ENCODE results near the gene DRD3.
A peak's percentile ranks its signal among the peaks of the same experiment; 100 is the strongest.

The DRD3 gene

DNA sequence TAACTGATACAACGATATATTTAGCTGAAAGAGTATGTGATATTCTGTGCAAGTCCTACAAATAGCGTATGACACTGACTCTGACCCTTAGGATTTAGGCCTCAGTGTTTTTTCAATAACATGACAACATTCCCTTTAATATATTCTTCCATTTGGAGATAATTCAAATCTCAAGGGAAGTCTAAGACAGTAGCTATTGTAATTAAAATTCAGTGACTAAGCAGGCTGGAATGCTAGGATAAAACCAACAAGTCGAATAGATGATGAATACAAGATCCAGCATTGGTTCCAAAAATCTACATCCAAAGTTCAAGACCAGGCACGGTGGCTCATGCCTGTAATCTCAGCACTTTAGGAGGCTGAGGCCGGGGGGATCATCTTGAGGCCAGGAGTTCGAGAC is 66.2 kb downstream of the DRD3 start:
- DNase-seq (ENCODE audit: low read depth): peak; percentile 6
- TF ChIP-seq, protein P1, sequence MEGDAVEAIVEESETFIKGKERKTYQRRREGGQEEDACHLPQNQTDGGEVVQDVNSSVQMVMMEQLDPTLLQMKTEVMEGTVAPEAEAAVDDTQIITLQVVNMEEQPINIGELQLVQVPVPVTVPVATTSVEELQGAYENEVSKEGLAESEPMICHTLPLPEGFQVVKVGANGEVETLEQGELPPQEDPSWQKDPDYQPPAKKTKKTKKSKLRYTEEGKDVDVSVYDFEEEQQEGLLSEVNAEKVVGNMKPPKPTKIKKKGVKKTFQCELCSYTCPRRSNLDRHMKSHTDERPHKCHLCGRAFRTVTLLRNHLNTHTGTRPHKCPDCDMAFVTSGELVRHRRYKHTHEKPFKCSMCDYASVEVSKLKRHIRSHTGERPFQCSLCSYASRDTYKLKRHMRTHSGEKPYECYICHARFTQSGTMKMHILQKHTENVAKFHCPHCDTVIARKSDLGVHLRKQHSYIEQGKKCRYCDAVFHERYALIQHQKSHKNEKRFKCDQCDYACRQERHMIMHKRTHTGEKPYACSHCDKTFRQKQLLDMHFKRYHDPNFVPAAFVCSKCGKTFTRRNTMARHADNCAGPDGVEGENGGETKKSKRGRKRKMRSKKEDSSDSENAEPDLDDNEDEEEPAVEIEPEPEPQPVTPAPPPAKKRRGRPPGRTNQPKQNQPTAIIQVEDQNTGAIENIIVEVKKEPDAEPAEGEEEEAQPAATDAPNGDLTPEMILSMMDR (IDR thresholded peaks at IDR 0.05; ENCODE audit: insufficient read depth, low read depth, low read length, missing control alignments): no peak
- no peak overlapping the region for H3K4me3 ChIP-seq (ENCODE audit: low read length)

DNA sequence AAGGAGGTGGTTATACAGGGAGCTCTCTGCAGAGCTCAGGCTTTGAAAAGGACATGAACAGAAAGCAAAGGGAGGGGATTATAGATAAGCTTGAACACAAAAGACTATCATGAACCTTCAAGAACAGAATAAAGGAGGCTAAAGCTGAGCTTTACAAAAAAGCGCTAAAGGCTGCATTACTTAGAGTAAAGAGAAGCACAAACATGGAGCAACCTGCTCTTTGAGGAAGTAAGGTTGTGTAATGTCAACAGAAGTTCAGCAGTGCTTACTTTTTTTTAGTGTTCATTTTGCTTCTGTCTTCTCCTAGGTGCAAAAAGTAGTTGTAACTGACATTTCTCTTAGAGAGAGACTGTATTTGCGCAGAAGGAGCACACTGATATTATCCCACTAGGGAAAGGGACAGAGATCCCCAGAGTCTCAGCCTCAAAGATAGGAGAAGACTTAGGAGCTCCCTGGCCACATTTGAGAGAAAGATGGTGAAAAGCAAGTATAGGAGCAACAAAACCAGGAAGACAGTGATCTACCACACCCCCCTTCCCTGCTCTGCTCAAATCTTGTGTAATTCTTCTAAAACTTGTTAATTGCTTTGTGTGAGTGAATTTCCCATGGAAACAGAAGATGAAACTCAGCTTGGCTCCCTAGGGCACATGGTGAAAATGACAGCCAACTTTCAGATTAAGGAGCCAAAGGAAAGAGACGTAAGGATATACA is 67.6 kb downstream of the DRD3 start:
- TF ChIP-seq, protein P1 (IDR thresholded peaks at IDR 0.05; ENCODE audit: insufficient read depth, low read depth, low read length, missing control alignments): no peak
- no peak overlapping the region for H3K4me3 ChIP-seq (ENCODE audit: low read length)
- DNase-seq (ENCODE audit: low read depth): peak; percentile 41

DNA sequence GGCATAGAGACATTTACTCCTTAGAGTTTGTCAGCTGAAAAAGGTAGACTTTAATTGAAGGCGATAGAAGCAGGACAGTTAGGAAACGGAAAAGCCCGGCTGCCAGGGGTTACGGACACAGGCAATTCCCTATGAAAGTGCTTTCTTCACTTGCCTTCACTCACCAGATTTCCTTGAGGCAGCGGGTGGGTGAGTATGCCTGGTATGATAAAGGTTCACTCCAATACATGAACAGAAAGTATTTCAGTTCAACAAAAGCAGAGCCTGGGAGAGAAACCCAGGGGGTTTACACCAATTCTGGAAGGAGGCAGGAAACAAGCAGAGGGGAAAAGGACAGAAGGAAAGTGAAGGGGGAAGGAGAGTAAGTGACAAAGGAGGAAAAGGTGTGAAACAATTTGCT is 68.4 kb downstream of the DRD3 start:
- TF ChIP-seq, protein P1 (IDR thresholded peaks at IDR 0.05; ENCODE audit: insufficient read depth, low read depth, low read length, missing control alignments): no peak
- no peak for DNase-seq (ENCODE audit: low read depth)
- no peak overlapping the region for H3K4me3 ChIP-seq (ENCODE audit: low read length)

DNA sequence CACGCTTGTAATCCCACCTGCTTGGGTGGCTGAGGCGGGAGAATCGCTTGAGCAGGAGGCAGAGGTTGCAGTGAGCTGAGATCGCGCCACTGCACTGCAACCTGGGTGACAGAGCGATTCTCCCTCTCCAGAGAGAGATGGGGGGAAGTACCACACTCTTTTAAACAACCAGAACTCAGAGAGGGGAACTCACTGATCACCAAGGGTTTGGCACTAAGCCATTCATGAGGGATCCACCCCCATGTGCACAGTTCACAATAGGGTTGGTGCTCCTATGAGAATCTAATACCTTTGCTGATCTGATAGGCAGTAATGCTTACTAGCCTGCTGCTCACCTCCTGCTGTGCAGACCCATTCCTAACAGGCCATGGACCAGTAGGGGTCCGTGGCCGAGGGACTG is 70.7 kb downstream of the DRD3 start:
- no peak for DNase-seq (ENCODE audit: low read depth)
- no peak overlapping the region for H3K4me3 ChIP-seq (ENCODE audit: low read length)
- TF ChIP-seq, protein P1 (IDR thresholded peaks at IDR 0.05; ENCODE audit: insufficient read depth, low read depth, low read length, missing control alignments): no peak

DNA sequence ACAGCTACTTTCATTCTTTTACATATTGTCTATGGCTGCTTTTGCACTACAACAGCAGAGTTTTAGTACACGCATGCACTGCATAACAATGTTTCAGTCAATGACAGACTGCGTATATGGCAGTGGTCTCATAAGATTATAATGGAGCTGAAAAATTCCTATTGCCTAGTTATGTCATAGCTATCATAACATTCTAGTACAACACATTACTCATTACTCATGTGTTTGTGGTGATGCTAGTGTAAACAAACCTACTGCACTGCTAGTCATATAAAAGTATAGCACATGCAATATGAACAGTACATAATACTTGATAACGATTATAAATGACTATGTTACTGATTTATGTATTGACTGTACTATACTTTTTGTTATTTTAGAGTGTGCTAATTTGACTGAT is 74.4 kb downstream of the DRD3 start:
- DNase-seq (ENCODE audit: low read depth): peak; percentile 42
- TF ChIP-seq, protein P1 (IDR thresholded peaks at IDR 0.05; ENCODE audit: insufficient read depth, low read depth, low read length, missing control alignments): no peak
- H3K4me3 ChIP-seq (ENCODE audit: low read length): no peak overlapping the region

DNA sequence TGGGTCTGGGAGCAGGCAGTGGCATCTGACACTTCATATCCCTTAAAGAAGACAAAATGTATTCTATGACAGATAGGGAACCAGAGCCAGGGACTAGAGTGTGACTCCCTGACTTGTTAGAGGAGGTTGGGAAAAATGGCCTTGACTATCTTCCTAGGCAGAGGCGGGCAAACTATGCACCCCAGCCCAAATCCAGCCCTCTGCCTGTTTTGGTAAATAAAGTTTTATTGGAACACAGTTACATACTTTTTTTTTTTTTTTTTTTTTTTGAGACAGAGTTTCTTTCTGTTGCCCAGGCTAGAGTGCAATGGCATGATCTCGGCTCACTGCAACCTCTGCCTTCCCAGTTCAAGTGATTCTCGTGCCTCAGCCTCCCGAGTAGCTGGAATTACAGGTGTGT is 75.0 kb downstream of the DRD3 start:
- no peak overlapping the region for H3K4me3 ChIP-seq (ENCODE audit: low read length)
- no peak for DNase-seq (ENCODE audit: low read depth)
- TF ChIP-seq, protein P1 (IDR thresholded peaks at IDR 0.05; ENCODE audit: insufficient read depth, low read depth, low read length, missing control alignments): no peak

DNA sequence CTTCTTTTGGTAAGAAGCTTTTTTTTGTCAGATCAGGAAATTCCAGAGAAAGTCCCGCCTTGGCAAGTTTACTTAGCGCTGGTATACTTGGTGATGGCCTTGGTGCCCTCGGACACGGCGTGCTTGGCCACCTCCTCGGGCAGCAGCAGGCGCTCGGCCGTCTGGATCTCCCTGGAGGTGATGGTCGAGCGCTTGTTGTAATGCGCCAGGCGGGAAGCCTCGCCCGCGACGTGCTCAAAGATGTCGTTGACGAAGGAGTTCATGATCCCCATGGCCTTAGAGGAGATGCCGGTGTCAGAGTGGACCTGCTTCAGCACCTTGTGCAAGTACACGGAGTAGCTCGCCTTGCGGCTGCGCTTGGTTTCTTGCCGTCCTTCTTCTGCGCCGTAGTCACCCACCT is 75.7 kb downstream of the DRD3 start:
- no peak for DNase-seq (ENCODE audit: low read depth)
- H3K4me3 ChIP-seq (ENCODE audit: low read length): no peak overlapping the region
- TF ChIP-seq, protein P1 (IDR thresholded peaks at IDR 0.05; ENCODE audit: insufficient read depth, low read depth, low read length, missing control alignments): no peak
